Endometrium (tissue), 2 donors: ENCODE results near the gene MYBPH.

ENCODE experiments used
- FAIRE-seq: peaks from 2 replicates; lab custom pipeline; 2012; peaks lifted over from hg19 to GRCh38; lab: Jason Lieb, UNC
- donor health status: control.
- donor health status: control.

Gene MYBPH

DNA sequence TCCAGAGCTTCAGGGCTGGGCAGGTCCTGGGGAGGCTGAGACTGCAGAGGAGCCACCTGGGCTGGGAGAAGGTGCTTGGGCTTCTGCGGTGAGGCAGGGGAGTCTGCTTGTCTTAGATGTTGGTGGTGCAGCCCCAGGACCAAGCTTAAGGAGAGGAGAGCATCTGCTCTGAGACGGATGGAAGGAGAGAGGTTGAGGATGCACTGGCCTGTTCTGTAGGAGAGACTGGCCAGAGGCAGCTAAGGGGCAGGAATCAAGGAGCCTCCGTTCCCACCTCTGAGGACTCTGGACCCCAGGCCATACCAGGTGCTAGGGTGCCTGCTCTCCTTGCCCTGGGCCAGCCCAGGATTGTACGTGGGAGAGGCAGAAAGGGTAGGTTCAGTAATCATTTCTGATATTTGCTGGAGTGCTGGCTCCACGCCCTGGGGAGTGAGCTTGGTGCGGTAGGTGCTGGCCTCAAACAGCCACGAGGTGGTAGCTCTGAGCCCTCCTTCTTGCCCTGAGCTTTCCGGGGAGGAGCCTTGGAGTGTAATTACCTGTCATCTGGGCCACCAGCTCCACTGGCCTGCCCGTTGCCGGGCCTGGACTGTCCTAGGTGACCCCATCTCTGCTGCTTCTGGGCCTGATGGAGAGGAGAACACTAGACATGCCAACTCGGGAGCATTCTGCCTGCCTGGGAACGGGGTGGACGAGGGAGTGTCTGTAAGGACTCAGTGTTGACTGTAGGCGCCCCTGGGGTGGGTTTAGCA is 9.3 kb downstream of the MYBPH start:
- FAIRE-seq = no peak

- no peak for FAIRE-seq
These were observed 9.8 kb downstream of the MYBPH start for GRCh38 chr1:203165800-203166161.

GRCh38 chr1:203165101-203165799 is 10.4 kb downstream of the MYBPH start:
- no peak for FAIRE-seq

- no peak for FAIRE-seq
These were observed 11.6 kb downstream of the MYBPH start for GRCh38 chr1:203163891-203164635.

GRCh38 chr1:203162403-203162802 is 13.2 kb downstream of the MYBPH start:
- no peak for FAIRE-seq

DNA sequence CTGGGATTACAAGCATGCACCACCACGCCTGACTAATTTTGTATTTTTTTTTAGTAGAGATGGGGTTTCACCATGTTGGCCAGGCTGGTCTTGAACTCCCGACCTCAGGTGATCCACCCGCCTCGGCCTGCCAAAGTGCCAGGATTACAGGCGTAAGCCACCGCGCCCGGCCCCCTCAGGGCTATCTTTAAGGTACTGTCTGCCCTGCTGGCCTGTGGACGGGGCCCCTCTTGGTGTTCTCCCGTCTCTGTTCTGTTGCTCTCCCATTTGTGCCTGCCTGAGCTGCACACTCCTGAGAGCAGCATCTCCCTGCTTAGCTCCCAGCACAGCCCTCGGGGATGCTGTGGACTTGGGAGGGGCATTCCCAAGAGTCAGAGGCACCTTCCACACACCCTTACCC is 13.9 kb downstream of the MYBPH start:
- FAIRE-seq = no peak

- FAIRE-seq = no peak
These were observed 14.5 kb downstream of the MYBPH start for GRCh38 chr1:203161175-203161574.

DNA sequence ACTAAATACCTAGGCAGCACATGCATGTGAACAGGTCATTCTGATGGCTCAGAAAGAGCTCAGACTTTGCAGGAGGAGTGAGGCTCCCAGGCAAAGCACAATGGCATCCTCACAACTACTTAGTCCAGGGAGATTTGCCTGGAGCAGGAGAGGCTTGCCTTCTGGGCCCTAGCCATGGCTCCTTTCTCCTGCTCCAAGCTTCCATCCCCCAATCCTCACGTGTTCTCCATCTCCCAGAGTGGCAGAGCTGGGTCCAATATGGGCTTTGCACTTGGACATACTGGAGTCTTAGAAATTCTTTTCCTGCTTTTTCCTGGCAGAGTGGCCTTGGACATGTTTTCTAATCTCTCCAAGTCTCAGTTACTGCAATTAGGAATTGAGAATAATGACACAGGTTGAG is 15.8 kb downstream of the MYBPH start:
- FAIRE-seq = no peak

DNA sequence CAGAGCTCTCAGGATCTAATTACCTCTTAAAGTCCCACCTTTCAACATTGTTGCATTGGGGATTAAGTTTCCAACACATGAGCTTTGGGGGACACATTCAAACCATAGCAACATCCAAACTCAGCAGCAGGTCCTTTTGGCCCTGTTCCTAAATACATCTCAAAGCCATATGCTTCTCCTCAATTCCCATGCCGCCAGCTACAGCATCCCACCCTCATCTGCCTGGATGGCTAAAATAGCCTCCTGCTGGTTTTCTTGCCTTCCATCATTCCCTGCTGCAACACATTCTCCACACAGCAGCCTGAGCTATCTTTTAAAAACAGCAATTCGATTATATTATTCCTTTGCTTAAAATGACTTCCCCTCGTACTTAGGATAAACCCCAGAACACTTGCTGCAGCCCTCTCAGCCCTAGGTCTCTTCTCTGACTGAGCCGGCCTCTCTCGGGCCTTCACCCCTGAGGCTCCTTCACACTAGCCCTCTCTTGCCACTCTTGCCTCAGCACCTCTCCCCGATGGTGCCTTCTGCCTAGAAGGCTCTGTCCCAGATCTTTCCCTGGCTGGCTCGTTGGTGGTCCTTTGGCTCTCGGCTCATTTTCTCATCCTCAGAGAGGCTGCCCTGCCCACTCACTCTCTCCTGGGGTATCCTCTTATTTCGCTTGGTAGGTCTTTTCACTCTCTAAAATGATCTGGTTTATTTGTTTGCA is 16.5 kb downstream of the MYBPH start:
- no peak for FAIRE-seq

DNA sequence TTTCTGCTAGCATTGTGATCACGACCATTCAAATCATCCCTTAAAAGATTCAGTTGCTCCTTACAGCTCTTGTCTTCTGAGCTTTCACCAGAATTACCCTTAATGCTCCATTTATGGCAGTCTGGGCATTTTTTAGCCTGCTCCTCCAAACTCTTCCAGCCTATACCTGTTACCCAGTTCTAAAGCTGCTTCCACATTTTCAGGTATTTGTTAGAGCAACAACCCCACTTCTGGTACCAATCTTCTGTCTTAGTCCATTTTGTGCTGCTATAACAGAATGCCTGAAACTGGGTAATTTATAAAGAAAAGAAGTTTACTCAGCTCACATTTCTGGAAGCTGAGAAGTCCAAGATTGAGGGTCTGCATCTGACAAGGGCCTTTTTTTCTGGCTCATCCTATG is 17.2 kb downstream of the MYBPH start:
- no peak for FAIRE-seq

DNA sequence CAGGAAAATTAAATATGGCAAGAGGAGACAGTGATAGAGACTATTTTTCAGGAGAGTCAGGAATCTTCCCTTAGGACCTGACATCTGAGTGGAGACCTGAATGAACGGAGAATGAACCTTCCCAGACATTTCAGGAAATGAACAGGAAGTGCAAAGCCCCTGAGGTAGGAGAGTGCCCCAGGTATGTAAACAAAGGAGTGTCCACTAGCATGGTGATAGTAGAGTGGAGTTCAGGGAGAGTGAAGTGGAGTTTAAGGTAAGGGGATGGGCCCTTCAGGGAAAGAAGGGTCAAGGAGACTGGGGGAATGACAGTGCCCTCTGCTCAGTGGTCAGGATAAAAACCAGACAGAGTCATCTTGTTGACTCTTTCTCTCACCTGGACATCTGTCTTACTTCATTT is 19.3 kb downstream of the MYBPH start:
- no peak for FAIRE-seq

GRCh38 chr1:203153989-203154821 is 21.4 kb downstream of the MYBPH start:
- no peak for FAIRE-seq

- no peak for FAIRE-seq
These were observed 22.3 kb downstream of the MYBPH start for GRCh38 chr1:203153051-203153988.

DNA sequence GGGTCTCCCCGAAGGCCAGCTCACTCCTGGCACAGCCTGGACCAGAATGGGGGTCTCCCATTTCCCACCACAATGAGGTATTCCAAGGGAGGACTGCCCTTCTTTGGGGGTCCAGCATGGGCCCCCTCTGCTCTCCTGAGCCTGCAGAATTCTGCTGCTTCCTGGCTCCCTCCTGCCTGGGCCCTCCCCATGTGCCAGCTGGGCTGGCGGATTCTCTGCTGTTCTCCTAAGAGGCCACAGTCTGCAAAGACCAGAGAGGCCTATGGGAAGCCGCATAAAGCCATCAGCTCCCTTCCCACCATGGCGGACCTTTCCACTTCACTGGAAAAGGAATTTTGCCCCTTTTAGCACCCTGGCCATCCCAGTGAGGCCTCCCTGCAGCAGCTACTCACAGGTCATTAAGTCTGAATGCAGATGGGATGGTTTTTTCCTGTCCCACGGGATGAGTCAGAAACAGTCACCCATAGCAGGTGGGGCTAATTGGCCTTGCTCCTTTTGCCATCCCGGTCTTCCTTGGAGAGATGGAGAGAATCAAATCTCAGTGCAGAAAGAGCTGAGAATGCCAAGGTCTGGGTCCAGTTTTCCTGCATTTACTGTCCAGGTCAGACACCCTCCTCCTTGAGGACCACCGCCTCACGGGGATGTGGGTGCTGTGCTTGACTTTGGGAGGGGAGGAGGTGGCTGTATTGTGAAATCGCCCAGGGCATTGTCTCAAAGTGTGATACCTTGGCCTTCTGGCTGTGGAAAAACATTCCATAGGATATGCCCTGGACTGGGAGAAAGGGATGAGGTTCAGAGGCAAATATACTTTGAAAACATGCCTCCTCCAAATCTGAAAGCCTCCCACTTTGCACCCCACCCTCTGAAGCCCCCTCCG is 23.2 kb downstream of the MYBPH start:
- FAIRE-seq = no peak

- FAIRE-seq = no peak
These were observed 24.1 kb downstream of the MYBPH start for GRCh38 chr1:203151362-203152157.

DNA sequence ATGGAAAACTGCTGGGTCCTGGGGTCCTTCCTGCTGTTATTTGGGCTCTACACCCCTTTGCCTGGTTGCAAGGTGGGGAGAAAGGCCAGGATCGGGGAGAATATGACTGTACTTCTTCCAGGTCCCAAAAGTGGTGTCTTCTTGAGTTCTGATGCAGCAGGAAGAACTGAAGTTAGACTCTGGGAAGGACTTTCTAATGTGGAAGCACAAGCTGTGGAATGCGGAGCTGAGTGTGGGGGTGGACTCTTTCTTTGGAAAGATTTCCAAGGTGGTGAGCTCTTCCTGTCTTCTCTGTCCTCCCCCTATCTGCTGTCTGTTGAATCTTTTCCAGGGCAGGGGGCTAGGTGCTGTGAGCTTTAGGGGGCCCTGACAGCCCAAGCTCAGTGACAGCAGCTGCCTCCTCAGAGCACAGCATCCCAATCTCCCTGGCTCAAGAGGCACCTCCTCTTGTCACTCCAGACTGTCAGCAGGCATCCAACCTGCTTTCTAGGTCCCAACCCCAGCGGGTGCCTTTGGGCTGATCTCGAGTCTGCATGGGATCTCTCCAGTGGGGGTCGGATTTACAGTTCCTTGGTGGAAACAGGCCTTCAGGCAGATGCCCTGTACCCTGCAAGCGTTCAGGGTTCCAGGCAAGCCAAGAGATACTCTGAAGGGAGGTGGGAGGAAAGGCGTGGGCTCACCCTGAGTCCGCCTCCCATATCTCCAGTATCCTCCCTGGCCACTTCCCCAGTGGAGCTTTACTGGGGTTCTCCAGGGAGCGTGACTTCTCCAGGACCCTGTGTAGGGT is 24.9 kb downstream of the MYBPH start:
- FAIRE-seq = no peak

- FAIRE-seq = no peak
These were observed 26.3 kb downstream of the MYBPH start for GRCh38 chr1:203149188-203149840.
